HG02678 (cell line): ENCODE data around the gene KCNMB1.

Experiments used
- ATAC-seq: cut with Tn5 transposase; IDR thresholded peaks from one replicate; pipeline ENCODE4 v1.9.1; 2021; ENCODE audit warnings: mild to moderate bottlenecking, moderate library complexity; ENCODE audit not compliant: unreplicated experiment

KCNMB1 gene

DNA sequence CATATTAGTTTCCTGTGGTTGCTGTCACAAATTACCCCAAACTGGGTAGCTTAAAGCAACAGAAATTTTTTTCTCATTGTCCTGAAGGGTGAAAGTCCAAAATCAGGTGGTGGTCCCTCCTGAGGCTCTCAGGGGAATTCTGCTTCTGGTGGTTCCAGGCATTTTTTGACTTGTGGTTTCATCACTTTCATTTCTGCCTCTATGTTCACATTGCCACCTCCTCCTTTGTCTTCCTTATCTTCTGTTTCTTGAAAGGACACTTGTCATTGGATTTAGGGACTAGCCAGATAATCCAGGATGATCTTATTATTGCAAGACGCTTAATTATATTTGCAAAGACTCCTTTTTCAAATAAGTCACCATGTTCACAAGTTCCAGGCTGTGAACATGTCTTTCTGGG, 43.2 kb downstream of the KCNMB1 start:
- no peak for ATAC-seq

DNA sequence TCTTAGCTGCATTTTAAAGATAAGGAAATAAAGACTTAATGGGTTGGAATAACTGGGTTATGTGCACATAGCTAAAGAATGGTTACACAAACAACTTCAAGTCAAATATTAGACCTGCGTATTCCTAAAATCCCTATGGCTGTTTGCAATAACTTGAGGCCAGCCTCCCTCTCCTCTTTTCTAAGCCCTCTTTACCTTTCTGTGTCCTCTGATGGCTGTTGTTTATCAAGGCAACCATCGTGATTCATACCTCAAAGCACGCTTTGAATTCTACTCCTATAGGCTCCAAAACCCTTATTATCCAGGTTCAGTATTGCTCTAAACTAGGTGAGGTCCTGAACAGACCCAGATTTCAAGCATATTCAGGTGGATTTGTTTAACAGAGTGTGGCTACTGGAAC, 46.0 kb downstream of the KCNMB1 start:
- ATAC-seq: no peak

DNA sequence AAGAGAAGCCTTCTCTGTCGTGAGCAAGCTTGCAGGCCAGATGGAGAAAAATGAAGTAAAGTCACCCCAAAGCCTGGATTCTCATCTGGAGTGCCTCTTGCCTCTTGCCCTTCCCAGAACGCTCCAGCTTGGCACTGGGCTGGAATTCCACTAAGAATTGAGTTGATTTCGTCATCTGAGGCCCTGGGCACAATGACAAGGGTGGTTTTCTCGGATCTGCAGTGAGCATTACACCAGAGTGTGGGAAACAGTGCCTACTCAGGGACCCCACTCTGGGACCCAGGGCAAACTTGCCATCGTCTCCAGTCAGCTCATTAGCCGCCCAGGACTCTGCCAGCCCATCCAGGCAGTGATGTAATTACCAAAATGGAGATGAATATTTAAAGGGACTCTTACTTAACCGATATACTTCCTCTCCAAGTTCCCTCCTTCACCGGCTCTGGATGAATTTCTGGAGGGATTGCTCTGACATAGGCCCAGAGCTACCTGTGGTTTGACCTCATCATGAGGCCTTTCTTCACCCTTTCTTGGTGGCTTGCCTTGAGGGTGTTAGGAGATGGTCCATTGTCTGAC, 46.9 kb downstream of the KCNMB1 start:
- no peak for ATAC-seq

DNA sequence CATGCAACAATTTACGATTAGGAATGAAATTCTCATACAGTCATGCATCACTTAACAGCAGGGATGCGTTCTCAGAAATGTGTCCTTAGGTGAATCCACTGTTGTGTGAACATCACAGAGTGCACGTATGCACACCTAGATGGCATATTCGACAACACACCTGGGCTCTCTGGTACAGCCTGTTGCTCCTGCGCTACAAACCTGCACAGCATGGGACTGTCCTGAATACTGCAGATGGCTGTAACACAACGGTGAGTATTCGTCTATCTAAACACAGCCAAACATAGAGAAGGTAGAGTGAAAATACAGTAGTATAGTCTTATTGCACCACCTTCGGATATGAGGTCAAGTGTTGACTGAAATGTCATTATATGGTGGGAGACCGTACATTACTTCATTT, 47.6 kb downstream of the KCNMB1 start:
- no peak for ATAC-seq

DNA sequence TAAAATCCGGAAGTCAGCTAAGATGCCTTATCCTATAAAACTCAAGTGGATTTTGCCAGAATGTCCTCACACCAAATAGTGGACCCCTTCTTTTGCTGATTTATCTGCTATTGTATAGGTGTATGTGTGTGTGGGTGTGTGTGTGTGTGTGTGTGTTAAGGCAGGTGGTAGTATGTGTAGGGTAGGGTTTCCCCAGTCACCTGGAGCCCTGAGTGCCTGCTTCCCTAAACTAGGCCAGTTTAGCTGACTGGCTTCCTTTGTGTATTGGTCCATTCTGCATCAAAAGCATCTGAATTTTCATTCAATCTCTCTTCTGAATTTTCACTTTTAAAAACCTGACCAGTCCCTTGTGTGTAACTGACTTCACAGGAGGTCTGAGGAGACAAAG, 49.4 kb downstream of the KCNMB1 start:
- ATAC-seq: no peak

DNA sequence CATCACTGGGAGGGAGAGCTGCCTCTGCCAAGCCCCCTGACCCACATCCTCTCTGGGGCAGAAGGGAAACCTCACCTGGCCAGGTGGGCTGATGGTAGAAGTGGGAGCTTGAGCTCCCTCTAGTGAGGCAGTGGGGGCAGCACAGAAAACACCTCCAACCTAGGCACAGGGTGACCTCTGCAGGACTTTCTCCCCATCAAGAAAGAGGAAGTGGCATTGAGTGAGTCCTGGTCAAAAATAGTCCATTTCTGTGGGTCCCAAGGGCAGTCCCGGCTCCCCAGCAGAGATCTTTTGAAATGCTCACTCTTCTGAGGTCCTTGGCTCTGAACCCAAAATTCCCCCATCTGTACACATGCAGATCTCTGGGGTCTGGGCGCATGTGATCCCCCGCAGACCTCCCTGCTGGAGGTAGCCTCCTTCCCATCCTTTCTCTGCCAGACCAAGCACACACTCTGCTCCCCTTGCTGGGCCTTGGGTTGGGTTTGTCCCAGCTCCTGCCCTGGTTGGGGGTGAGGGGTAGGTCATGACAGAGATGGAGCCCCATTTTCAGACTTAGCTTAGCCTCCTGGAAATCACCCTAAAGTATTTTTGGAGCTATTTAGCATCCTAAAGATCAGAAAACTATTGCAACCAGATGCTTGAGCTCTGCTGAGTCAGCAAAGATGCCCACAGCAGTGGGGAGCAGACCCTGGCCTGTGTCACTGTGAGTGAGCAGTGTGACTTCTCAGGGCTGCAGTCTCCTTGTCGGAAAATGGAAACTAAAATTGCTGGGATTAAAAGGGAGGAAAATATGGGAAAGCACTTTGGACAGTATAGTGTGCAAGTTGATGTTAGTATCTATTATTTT, 50.0 kb downstream of the KCNMB1 start:
- peak; percentile 89 for ATAC-seq

DNA sequence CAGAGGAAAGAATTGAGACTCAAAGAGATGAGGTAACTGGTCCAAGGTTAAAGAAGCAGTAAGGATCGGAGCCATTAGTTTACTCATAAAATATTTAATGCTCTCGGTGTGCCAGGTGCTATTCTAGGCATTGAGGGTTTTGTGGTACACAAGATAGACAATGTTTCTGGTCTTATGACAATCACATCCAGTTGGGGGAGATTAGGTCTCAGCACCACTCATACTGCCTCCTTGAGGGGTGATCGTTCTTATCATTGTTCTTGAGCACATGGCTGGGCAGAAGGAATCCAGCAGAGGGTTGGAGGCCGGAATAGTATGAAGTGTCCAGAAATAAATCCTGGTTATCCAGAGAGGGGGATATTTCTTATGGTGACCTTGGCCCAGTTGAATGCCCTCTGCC, 50.9 kb downstream of the KCNMB1 start:
- no peak for ATAC-seq

DNA sequence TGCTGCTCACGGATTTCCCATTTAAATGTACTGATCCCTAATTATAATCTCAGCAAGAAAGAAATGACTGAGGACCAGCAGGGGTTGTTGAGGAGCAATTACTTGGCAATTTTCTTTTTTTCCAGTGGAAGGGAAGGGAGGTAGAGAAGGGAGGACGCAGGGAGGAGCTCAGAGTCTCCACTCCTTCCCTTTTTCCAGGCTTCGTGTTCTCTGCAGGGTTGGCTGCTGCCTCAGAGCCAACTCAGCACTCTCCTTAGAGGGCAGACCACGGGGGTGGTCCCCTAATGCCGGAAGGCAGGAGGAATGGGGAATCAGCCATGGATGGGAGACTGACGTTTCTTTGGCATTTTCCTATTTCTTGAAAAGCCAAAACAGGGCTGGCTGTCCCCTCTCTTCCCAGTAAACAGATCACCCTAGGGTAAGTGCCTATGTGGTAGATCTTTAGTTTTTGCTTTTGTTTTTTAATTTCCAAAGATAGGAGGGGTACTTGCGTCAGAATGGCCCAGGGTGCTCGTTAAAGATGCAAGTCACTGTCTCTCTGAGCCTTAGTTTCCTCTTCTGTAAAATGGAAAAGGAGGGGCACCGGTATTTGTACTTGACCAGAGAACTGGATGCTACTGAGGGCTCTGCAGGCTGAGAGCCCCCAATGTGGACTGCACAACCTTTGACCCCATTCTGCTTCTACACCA, 52.0 kb downstream of the KCNMB1 start:
- no peak for ATAC-seq

DNA sequence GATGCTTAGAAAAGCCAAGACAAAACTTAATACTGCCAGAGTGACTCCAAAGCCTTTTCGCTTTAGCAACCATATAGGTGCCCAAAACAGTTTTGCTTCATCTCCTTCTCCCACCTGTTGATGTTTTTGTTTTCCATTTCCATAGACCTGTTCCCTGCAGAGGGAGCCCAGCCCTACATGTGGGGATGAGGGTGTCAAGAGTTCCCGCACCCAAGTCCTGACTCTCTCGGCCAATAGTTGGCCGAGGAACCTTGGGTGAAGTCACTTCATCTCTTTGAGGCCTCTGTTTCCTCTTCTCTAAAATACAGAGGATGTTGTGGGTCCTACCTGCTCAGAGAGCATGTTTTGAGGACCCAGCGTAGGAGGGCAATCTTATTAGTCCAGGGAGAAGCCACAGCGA, 53.1 kb downstream of the KCNMB1 start:
- ATAC-seq: no peak

DNA sequence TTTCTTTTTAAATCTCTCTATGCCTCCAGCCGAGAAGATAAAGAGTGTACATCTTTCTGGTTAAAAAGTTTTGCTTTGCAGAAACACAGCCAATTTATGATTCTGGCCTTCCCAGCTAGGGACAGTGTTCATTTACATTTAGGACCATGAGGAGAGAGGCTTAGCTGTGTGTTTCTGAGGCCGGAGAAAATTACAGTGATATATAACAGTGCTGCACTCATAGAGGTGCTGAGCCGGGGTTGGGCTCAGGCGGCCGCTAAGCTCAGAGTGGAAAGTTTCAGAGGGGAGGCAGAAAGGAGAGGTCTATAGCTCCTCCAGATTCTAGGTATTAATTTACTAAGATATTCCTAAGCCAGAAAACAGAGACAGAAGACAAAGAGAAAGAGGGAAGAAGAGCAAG, 54.5 kb downstream of the KCNMB1 start:
- no peak for ATAC-seq

DNA sequence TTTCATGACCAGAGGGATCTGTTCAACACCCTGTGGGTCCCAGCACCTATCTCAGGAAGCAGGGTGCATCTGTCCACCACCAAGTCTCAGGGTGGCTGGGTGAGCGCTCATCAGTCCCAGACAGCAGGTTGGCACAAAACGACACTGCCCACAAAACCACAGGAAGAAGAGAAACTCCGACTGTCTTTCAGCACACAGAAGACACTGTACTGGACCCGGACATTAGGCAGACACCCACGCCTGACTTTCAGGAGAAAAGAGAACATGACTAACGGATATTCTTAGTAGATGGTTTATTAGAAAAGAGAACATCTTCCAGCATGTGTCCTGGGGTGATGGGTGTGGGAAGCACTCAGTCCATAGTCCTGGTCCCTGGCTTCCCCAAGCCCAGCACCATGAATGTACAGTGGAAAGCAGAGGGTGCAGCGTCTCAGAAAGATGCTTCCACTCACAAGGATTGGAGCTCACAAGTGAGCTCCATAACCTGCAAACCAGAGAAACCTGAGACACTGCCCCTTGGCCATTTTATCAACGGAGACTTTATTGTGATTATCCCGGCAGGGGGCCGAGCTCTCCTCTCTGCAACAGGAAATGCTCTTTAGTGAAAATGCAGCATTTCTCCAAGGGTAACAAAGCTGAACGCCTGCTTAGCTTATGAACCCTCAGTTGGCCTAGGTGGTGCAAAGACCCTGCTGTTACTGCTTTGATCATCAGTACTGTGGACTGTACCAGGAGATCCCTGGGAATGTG, 55.8 kb downstream of the KCNMB1 start:
- peak; percentile 57 for ATAC-seq

DNA sequence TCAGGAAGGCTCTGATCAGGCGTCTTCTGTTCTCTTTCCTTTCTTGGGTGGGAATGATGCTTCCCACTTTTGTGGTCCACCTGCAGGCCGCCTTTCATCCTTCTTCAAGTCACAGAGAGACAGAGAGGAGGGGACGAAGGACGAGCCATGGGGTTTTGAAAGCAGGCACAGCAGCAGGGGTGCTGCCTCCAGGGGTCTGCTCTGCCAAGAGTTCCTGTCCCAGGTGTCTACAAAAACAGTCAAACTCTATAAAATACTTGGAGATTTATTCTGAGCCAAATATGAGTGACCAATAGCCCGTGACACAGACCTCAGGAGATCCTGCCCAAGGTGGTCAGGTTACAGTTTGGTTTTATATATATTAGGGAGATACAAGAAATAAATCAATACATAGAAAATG, 57.1 kb downstream of the KCNMB1 start:
- no peak for ATAC-seq

DNA sequence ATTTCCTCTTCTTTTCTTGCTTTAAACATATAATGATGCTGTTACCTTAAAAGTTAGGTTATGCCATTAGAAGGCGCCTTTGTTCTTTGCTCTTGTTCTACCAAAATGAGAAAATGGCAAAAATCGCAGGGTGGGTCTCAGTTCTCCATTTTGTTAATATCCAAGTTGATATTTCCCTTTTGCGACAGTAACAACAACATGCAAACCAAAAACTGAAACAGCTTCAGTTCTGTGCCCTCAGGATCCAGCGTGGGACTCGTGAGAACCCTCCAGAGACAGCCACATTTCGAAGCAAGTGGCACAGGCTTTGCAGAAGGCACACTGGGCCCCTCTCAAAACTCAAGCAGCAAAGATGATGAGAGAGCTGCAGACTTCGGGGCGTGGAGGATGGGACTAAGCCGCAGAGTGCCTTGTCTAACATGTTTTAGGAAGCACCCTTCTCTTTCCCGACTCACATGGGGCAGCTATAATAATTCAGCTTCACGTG, 58.6 kb downstream of the KCNMB1 start:
- ATAC-seq: no peak

DNA sequence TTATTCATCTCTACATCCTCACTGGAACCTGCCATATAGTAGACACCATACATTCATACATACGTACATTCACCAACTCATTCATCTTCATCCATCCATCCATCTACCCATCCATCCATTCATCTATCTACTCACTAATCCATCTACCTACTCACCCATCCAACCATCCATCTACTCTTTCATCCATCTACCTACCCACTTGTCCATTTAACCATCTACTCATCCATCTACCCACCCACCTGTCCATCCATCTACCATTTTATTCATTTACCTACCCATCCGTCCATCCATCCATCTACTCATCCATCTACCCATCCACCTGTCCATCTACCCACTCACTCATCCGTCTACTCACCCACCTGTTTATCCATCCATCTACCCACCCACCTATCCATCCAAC, 59.6 kb downstream of the KCNMB1 start:
- ATAC-seq: no peak

DNA sequence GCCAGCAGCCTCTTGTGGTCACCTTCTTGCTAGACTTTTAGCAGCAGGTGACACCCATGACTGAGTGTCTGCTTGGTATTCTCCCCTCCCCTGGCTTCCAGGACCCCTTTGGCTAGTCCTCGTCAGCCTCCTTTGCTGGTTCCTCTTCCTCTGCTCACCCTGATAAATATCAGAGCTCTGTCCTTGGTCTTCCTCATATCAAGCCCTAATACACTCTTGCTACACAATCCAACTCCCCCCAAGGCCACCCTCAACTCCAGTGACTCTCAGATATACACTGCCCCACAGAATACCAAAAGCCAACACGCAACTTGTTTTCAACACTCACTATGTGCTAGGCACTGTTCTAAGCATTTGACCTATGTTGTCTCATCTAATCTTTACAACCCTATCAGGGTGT, 61.3 kb downstream of the KCNMB1 start:
- no peak for ATAC-seq

DNA sequence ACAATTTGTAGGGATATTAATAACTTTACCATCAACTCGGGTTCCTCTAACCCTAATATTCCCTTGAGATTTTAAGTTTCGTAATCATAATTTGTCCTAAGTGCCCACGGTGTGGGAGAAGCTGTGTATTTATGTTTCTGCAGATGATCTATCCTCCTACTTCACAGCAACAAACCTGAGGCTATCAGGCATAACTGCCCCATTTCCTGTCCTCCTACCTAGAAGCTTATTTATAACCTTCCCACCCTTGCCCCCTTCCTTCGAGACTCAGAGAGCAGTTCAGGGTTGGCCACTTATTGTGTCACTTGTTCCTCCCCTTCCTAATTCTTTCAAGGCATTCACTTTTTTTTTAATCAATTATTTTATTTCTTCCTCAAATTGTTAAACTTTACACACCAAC, 62.0 kb downstream of the KCNMB1 start:
- no peak for ATAC-seq
